Right forelimb (tissue), 1 donor: ENCODE data around the gene S100A7A.

Experiments
- DNase-seq: peaks from one replicate; pipeline ENCODE4 v3.0.0-alpha.2; 2018

S100A7A gene

GRCh38 chr1:153465811-153466636 lies 49.7 kb downstream of the S100A7A start:
- DNase-seq, result peak; percentile 67

- DNase-seq, result no peak
Observed at GRCh38 chr1:153466908-153467307, 50.6 kb downstream of the S100A7A start.

- no peak for DNase-seq
Observed at GRCh38 chr1:153470707-153471106, 54.4 kb downstream of the S100A7A start.
